IMR-90 (cell line): Measurements from ENCODE around the gene ABHD17C. TPM values are rescaled to one million over a fixed set of nuclear protein-coding genes. Genes with fewer than 3 reads are reported as not detected.

Experiments used
- ATAC-seq: fragments of 200-7000 bp; cut with Tn5 transposase; 2 replicates; pipeline ENCODE4 v1.9.1; 2020; ENCODE audit warnings: low read depth, mild to moderate bottlenecking, moderate library complexity
- BruUV-seq: library from RNA; stranded (reverse); fragments of 400-500 nt; replicated peaks from 2 replicates; lab custom pipeline; 2021; lab: Mats Ljungman, UMichigan
- CTCF ChIA-PET: fragments of 300-600 bp; formaldehyde crosslinking; extraction: SDS; loops from one replicate; lab custom pipeline; 2021; ENCODE audit warnings: antibody characterized with exemption; lab: Yijun Ruan, JAX
- POLR2A ChIA-PET: fragments of 300-600 bp; sonication (Branson Sonifier 250); formaldehyde crosslinking; loops from one replicate; lab custom pipeline; 2022; ENCODE audit warnings: antibody characterized with exemption; ENCODE audit not compliant: unreplicated experiment; lab: Charles Lee
- DNase-seq: peaks from one replicate; pipeline ENCODE4 v3.0.0; 2013
- H2AFZ ChIP-seq: replicated peaks from 2 replicates; pipeline ENCODE3; 2013; ENCODE audit warnings: low read length, mild to moderate bottlenecking; ENCODE audit not compliant: poor library complexity
- H2AK5ac ChIP-seq: 2 replicates; pipeline ENCODE4 v1.6.1; 2013; ENCODE audit warnings: low read depth, low read length, inconsistent platforms
- H2AK9ac ChIP-seq: replicated peaks from 2 replicates; pipeline ENCODE3; 2013; ENCODE audit warnings: mild to moderate bottlenecking, low read depth, low read length, moderate library complexity; ENCODE audit not compliant: poor library complexity
- H2BK120ac ChIP-seq: 2 replicates; pipeline ENCODE4 v1.6.1; 2013; ENCODE audit warnings: low read depth, low read length, inconsistent platforms
- H2BK15ac ChIP-seq: 3 replicates; pipeline ENCODE4 v1.6.1; 2013; ENCODE audit warnings: low read depth, low read length, inconsistent platforms
- H2BK20ac ChIP-seq: 2 replicates; pipeline ENCODE4 v1.6.1; 2013; ENCODE audit warnings: low read depth, mild to moderate bottlenecking, inconsistent platforms, low read length, moderate library complexity
- H2BK5ac ChIP-seq: 2 replicates; pipeline ENCODE4 v1.6.1; 2013; ENCODE audit warnings: mild to moderate bottlenecking, low read depth, low read length, inconsistent platforms; ENCODE audit not compliant: poor library complexity, severe bottlenecking
- H3K14ac ChIP-seq: replicated peaks from 2 replicates; pipeline ENCODE4 v1.6.1; 2013; ENCODE audit warnings: low read depth, low read length, inconsistent platforms
- H3K18ac ChIP-seq: 2 replicates; pipeline ENCODE4 v1.6.1; 2013; ENCODE audit warnings: low read depth, low read length, control low read depth
- H3K23ac ChIP-seq: 2 replicates; pipeline ENCODE4 v1.6.1; 2013; ENCODE audit warnings: low read depth, low read length, inconsistent platforms
- H3K27ac ChIP-seq: 2 replicates; pipeline ENCODE4 v1.5.1; 2013; ENCODE audit warnings: mild to moderate bottlenecking, control low read depth, low read length; ENCODE audit not compliant: insufficient read depth
- H3K27me3 ChIP-seq: 2 replicates; pipeline ENCODE4 v1.6.1; 2013; ENCODE audit warnings: low read length; ENCODE audit not compliant: control insufficient read depth, insufficient read depth
- H3K36me3 ChIP-seq: 2 replicates; pipeline ENCODE4 v1.6.1; 2013; ENCODE audit warnings: low read length, mixed read lengths; ENCODE audit not compliant: control insufficient read depth, insufficient read depth
- H3K4ac ChIP-seq: 2 replicates; pipeline ENCODE4 v1.6.1; 2013; ENCODE audit warnings: low read depth, low read length, inconsistent platforms
- H3K4me1 ChIP-seq: 2 replicates; pipeline ENCODE4 v1.6.1; 2013; ENCODE audit warnings: low read length, mixed read lengths; ENCODE audit not compliant: control insufficient read depth, insufficient read depth
- H3K4me2 ChIP-seq: 2 replicates; pipeline ENCODE4 v1.6.1; 2013; ENCODE audit warnings: low read depth, mild to moderate bottlenecking, control low read depth, low read length, moderate library complexity
- H3K4me3 ChIP-seq: 2 replicates; pipeline ENCODE4 v1.5.1; 2013; ENCODE audit warnings: low read depth, mild to moderate bottlenecking, control low read depth, low read length, moderate library complexity; ENCODE audit not compliant: insufficient read depth
- H3K56ac ChIP-seq: 2 replicates; pipeline ENCODE4 v1.6.1; 2013; ENCODE audit warnings: low read length, inconsistent platforms; ENCODE audit not compliant: insufficient read depth; ENCODE audit errors: extremely low read depth
- H3K79me1 ChIP-seq, 2 experiments: 2 replicates each; pipeline ENCODE4 v1.6.1; 2013; ENCODE audit warnings: low read length in 2 of 2, inconsistent platforms in 1 of 2, low read depth in 1 of 2
- H3K9ac ChIP-seq: 2 replicates; pipeline ENCODE4 v1.6.1; 2013; ENCODE audit warnings: low read depth, low read length, control low read depth
- H3K9me1 ChIP-seq: 2 replicates; pipeline ENCODE4 v1.6.1; 2013; ENCODE audit warnings: low read length, inconsistent platforms; ENCODE audit not compliant: insufficient read depth
- H3K9me3 ChIP-seq: 2 replicates; pipeline ENCODE4 v1.6.1; 2013; ENCODE audit warnings: low read length; ENCODE audit not compliant: control insufficient read depth, insufficient read depth
- H4K20me1 ChIP-seq: 2 replicates; pipeline ENCODE4 v1.6.1; 2013; ENCODE audit warnings: low read length, inconsistent platforms; ENCODE audit not compliant: insufficient read depth
- H4K5ac ChIP-seq: 2 replicates; pipeline ENCODE4 v1.6.1; 2013; ENCODE audit warnings: mild to moderate bottlenecking, low read depth, low read length, control low read depth
- H4K8ac ChIP-seq, 2 experiments: 2 replicates each; pipeline ENCODE4 v1.6.1; 2013; ENCODE audit warnings: low read depth in 2 of 2, low read length in 2 of 2, control low read depth in 1 of 2, inconsistent platforms in 1 of 2
- H4K91ac ChIP-seq: 2 replicates; pipeline ENCODE4 v1.6.1; 2013; ENCODE audit warnings: low read depth, low read length, inconsistent platforms; ENCODE audit not compliant: insufficient read depth
- BHLHE40 ChIP-seq: fragments of 150-350 bp; IDR thresholded peaks from 2 replicates; pipeline ENCODE4 v1.6.1; 2016; ENCODE audit warnings: mild to moderate bottlenecking, low read depth, low read length
- CEBPB ChIP-seq: IDR thresholded peaks from 2 replicates; pipeline ENCODE4 v1.6.1; 2012; ENCODE audit warnings: low read depth, low read length, improper control_type of control experiment
- CHD1 ChIP-seq: IDR thresholded peaks from 2 replicates; pipeline ENCODE4 v1.6.1; 2012; ENCODE audit warnings: low read depth, low read length, improper control_type of control experiment
- CTCF ChIP-seq: conservative IDR thresholded peaks from 2 replicates; pipeline ENCODE4 v1.5.1; 2012; ENCODE audit warnings: mild to moderate bottlenecking, low read depth, low read length, improper control_type of control experiment
- ELK1 ChIP-seq: fragments of 150-350 bp; IDR thresholded peaks from 2 replicates; pipeline ENCODE4 v1.6.1; 2016; ENCODE audit warnings: low read depth, mild to moderate bottlenecking, low read length, moderate library complexity, borderline replicate concordance
- FOS ChIP-seq: fragments of 150-350 bp; IDR thresholded peaks from 2 replicates; pipeline ENCODE4 v1.6.1; 2016; ENCODE audit warnings: low read depth, low read length
- MAFK ChIP-seq: IDR thresholded peaks from 2 replicates; pipeline ENCODE4 v1.6.1; 2012; ENCODE audit warnings: low read depth, low read length, improper control_type of control experiment
- MAZ ChIP-seq: IDR thresholded peaks from 2 replicates; pipeline ENCODE4 v1.6.1; 2012; ENCODE audit warnings: low read depth, mild to moderate bottlenecking, low read length, improper control_type of control experiment, moderate library complexity, borderline replicate concordance
- MXI1 ChIP-seq: IDR thresholded peaks from 2 replicates; pipeline ENCODE4 v1.6.1; 2012; ENCODE audit warnings: low read depth, mild to moderate bottlenecking, low read length, moderate library complexity, borderline replicate concordance
- NFE2L2 ChIP-seq: fragments of 150-350 bp; IDR thresholded peaks from 2 replicates; pipeline ENCODE4 v1.6.1; 2016; ENCODE audit warnings: low read depth, mild to moderate bottlenecking, low read length
- POLR2A ChIP-seq: IDR thresholded peaks from 2 replicates; pipeline ENCODE4 v1.6.1; 2012; ENCODE audit warnings: mild to moderate bottlenecking, low read depth, low read length
- RAD21 ChIP-seq: IDR thresholded peaks from 2 replicates; pipeline ENCODE4 v1.6.1; 2012; ENCODE audit warnings: low read length, improper control_type of control experiment
- RCOR1 ChIP-seq: IDR thresholded peaks from 2 replicates; pipeline ENCODE4 v1.6.1; 2012; ENCODE audit warnings: mild to moderate bottlenecking, low read length, improper control_type of control experiment; ENCODE audit not compliant: insufficient replicate concordance
- RFX5 ChIP-seq: IDR thresholded peaks from 2 replicates; pipeline ENCODE4 v1.8.0; 2012; ENCODE audit warnings: low read depth, mild to moderate bottlenecking, low read length, moderate library complexity
- SMC3 ChIP-seq: fragments of 150-350 bp; IDR thresholded peaks from 2 replicates; pipeline ENCODE4 v1.6.1; 2016; ENCODE audit warnings: low read depth, mild to moderate bottlenecking, antibody characterized with exemption, low read length, moderate library complexity
- USF2 ChIP-seq: fragments of 150-350 bp; IDR thresholded peaks from 2 replicates; pipeline ENCODE4 v1.6.1; 2017; ENCODE audit warnings: mild to moderate bottlenecking, antibody characterized with exemption, low read length, low read depth
- WGBS, 2 experiments: methylation state at CpG; one replicate each; pipeline versions ENCODE4 v1.1.5 to v1.1.7; 2013; ENCODE audit warnings: missing lambda C conversion rate in 2 of 2; ENCODE audit not compliant: insufficient read length in 1 of 2; ENCODE audit errors: extremely low coverage in 2 of 2; 5-methylcytosine and 5-hydroxymethylcytosine counted together
- dilution Hi-C: fragments of 300-500 bp; cut with HindIII; formaldehyde crosslinking; loops from one replicate; pipeline ENCODE4 v1.14.3; 2018; ENCODE audit warnings: low sequenced_read_pairs; ENCODE audit not compliant: unreplicated experiment
- in situ Hi-C: fragments of 300-500 bp; cut with MboI; formaldehyde crosslinking; loops from 3 replicates; pipeline ENCODE4 v1.14.3; 2019; ENCODE audit warnings: low sequenced_read_pairs, inconsistent platforms, mixed read lengths
- intact Hi-C: fragments of 100-400 bp; cut with micrococcal nuclease; formaldehyde crosslinking; loops from 2 replicates; pipeline ENCODE4 v1.10.0; 2022
- polyA plus RNA-seq, 3 experiments: library from polyadenylated mRNA; depleted of rRNA; stranded (reverse); fragments of >200 nt; gene quantifications; 2 replicates each; pipeline ENCODE4 v1.2.3, GENCODE V29; 2012; ENCODE audit warnings: low replicate concordance in 1 of 3
- total RNA-seq: library from RNA; depleted of rRNA; stranded (reverse); fragments of >200 nt; gene quantifications from 2 replicates; pipeline ENCODE4 v1.2.3, GENCODE V29; 2012

ABHD17C gene
- total and polyA plus RNA-seq, 2 of the 4 experiments (the other 2 are of a cell fraction): 5.4 to 10.3 TPM

- Histone ChIP-seq H2BK5ac (no peak overlapping the region), H4K8ac (no peak overlapping the region), H3K79me1 (peaks cover 38 to 84% of the 10 kb centered on the region in 2 experiments), H2AFZ (no peak overlapping the region), H2BK20ac (no peak overlapping the region), H3K56ac (no peak overlapping the region), H2AK5ac (no peak overlapping the region), H2BK120ac (no peak overlapping the region), H3K14ac (no peak overlapping the region), H3K9me1 (peaks cover 32% of the 10 kb centered on the region), H4K20me1 (peaks cover 62% of the 10 kb centered on the region), H3K9ac (no peak overlapping the region), H4K91ac (no peak overlapping the region), H3K27me3 (no peaks in the 10 kb centered on the region), H4K5ac (no peak overlapping the region), H2AK9ac (no peak overlapping the region), H3K27ac (no peak overlapping the region), H3K4me2 (no peak overlapping the region; the same call in 1 of the 2 replicates), H3K18ac (no peak overlapping the region), H3K4me3 (no peak overlapping the region), H3K9me3 (no peaks in the 10 kb centered on the region), H3K36me3 (peaks cover 18% of the 10 kb centered on the region), H3K23ac (no peak overlapping the region), H2BK15ac (no peak overlapping the region), H3K4me1 (peaks cover 18% of the 10 kb centered on the region), H3K4ac (no peak overlapping the region)
- in situ Hi-C loops: no loop called here
- dilution Hi-C loops: no loop called here
- no peak for ATAC-seq
- DNase-seq: no peak
- intact Hi-C loops: no loop called here
- ChIA-PET CTCF (no interaction called here), POLR2A (no interaction called here)
- no TSS peak for BruUV-seq
- 45% methylated on average over 3 of the region's 7 CpGs; no CpG with 5 or more reads in 1 of the 2 experiments for WGBS, 2 experiments
- TF ChIP-seq RCOR1: no peak
- TF ChIP-seq FOS: no peak
- TF ChIP-seq MAZ: no peak
- TF ChIP-seq BHLHE40: no peak
- TF ChIP-seq MXI1: no peak
- TF ChIP-seq USF2: no peak
- TF ChIP-seq RAD21: no peak
- TF ChIP-seq MAFK: no peak
- no peak for TF ChIP-seq SMC3
- TF ChIP-seq RFX5: no peak
- no peak for TF ChIP-seq CTCF
- TF ChIP-seq NFE2L2: no peak
- no peak for TF ChIP-seq CEBPB
- TF ChIP-seq CHD1: no peak
- no peak for TF ChIP-seq ELK1
- TF ChIP-seq POLR2A: no peak
Measured at GRCh38 chr15:80730387-80730786, 35.3 kb downstream of the ABHD17C start.
